ENCODE data around the gene CMSS1. TPM values are rescaled to one million over a fixed set of nuclear protein-coding genes. Genes with fewer than 3 reads are reported as not detected.

The CMSS1 gene
- total RNA-seq, 4 donors from 2014 or later = 1.3 to 9.9 (median 2.3) TPM

- Histone ChIP-seq H3K36me3 (no peaks in the 10 kb centered on the region), H3K27ac (no peak overlapping the region)
- TF ChIP-seq CTCF (IDR thresholded peaks at IDR 0.05) (no peak), POLR2A (IDR thresholded peaks at IDR 0.05) (no peak)
These were observed 346.1 kb downstream of the CMSS1 start for GRCh38 chr3:100163787-100164186.

GRCh38 chr3:100164743-100165142, 347.1 kb downstream of the CMSS1 start:
- no peak overlapping the region for H3K27ac ChIP-seq

More at GRCh38 chr3:100163787-100164186, 346.1 kb downstream of the CMSS1 start:
- Histone ChIP-seq H3K4me3 (no peak overlapping the region), H3K9me3 (no peaks in the 10 kb centered on the region), H3K4me1 (no peaks in the 10 kb centered on the region), H3K27me3 (no peaks in the 10 kb centered on the region)
- DNase-seq = no peak

GRCh38 chr3:100165926-100166550, 348.4 kb downstream of the CMSS1 start:
- H3K36me3 ChIP-seq = no peaks in the 10 kb centered on the region
- TF ChIP-seq CTCF (IDR thresholded peaks at IDR 0.05) (no peak), POLR2A (IDR thresholded peaks at IDR 0.05) (no peak)
- H3K4me1 ChIP-seq = no peaks in the 10 kb centered on the region
- no peak overlapping the region for H3K27ac ChIP-seq
- DNase-seq = no peak
- no peak overlapping the region for H3K4me3 ChIP-seq
- H3K9me3 ChIP-seq = no peaks in the 10 kb centered on the region
- no peaks in the 10 kb centered on the region for H3K27me3 ChIP-seq

More at GRCh38 chr3:100164743-100165142, 347.1 kb downstream of the CMSS1 start:
- H3K4me3 ChIP-seq = no peak overlapping the region
- TF ChIP-seq POLR2A (IDR thresholded peaks at IDR 0.05) (no peak), CTCF (IDR thresholded peaks at IDR 0.05) (no peak)
- no peaks in the 10 kb centered on the region for H3K36me3 ChIP-seq
- H3K9me3 ChIP-seq = no peaks in the 10 kb centered on the region
- no peaks in the 10 kb centered on the region for H3K27me3 ChIP-seq
- no peak for DNase-seq
- H3K4me1 ChIP-seq = no peaks in the 10 kb centered on the region

GRCh38 chr3:100169201-100169920, 351.7 kb downstream of the CMSS1 start:
- Histone ChIP-seq H3K27ac (no peak overlapping the region), H3K4me3 (no peak overlapping the region), H3K36me3 (no peaks in the 10 kb centered on the region), H3K27me3 (no peaks in the 10 kb centered on the region), H3K9me3 (no peaks in the 10 kb centered on the region), H3K4me1 (no peaks in the 10 kb centered on the region)
- no peak for TF ChIP-seq CTCF (IDR thresholded peaks at IDR 0.05)
- TF ChIP-seq POLR2A (IDR thresholded peaks at IDR 0.05) = no peak
- no peak for DNase-seq

- Histone ChIP-seq H3K27ac (no peak overlapping the region), H3K4me1 (no peaks in the 10 kb centered on the region), H3K4me3 (no peak overlapping the region), H3K36me3 (no peaks in the 10 kb centered on the region), H3K9me3 (no peaks in the 10 kb centered on the region), H3K27me3 (no peaks in the 10 kb centered on the region)
- no peak for DNase-seq
- TF ChIP-seq POLR2A (IDR thresholded peaks at IDR 0.05) = no peak
- TF ChIP-seq CTCF (IDR thresholded peaks at IDR 0.05) = no peak
These were observed 352.8 kb downstream of the CMSS1 start for GRCh38 chr3:100170486-100170885.

Measured in Peyer's patch (tissue), 4 donors.